GM18517 (cell line): ENCODE data around the gene DMKN.

Experiments used
- ATAC-seq: cut with Tn5 transposase; IDR thresholded peaks from one replicate; pipeline ENCODE4 v1.9.1; 2021; ENCODE audit warnings: mild to moderate bottlenecking, moderate library complexity; ENCODE audit not compliant: unreplicated experiment

DMKN gene

GRCh38 chr19:35549879-35550523 lies 36.6 kb upstream of the DMKN start:
- no peak for ATAC-seq

- ATAC-seq: no peak
These were observed 35.8 kb upstream of the DMKN start for GRCh38 chr19:35549174-35549788.

- no peak for ATAC-seq
These were observed 33.1 kb upstream of the DMKN start for GRCh38 chr19:35546532-35546931.

- ATAC-seq: peak; percentile 47
These were observed 32.5 kb upstream of the DMKN start for GRCh38 chr19:35545855-35546381.

- peak; percentile 71 for ATAC-seq
These were observed 31.8 kb upstream of the DMKN start, which contains the start of gene TMEM147 for GRCh38 chr19:35545001-35545854. TSS of gene TMEM147 (plus strand) at chr19:35545626. CDS start at chr19:35545740, 114 bp downstream.

GRCh38 chr19:35544110-35544802 lies 30.8 kb upstream of the DMKN start:
- no peak for ATAC-seq

GRCh38 chr19:35543280-35544109 lies 30.0 kb upstream of the DMKN start:
- no peak for ATAC-seq

GRCh38 chr19:35542209-35542608 lies 28.8 kb upstream of the DMKN start:
- ATAC-seq: no peak

GRCh38 chr19:35540356-35540927 lies 27.0 kb upstream of the DMKN start:
- no peak for ATAC-seq

- no peak for ATAC-seq
These were observed 26.4 kb upstream of the DMKN start for GRCh38 chr19:35539850-35540249.

- no peak for ATAC-seq
These were observed 25.9 kb upstream of the DMKN start for GRCh38 chr19:35539314-35539713.

GRCh38 chr19:35534803-35535480 lies 21.5 kb upstream of the DMKN start:
- no peak for ATAC-seq

GRCh38 chr19:35533822-35534392 lies 20.5 kb upstream of the DMKN start:
- ATAC-seq: no peak

GRCh38 chr19:35533201-35533821 lies 19.9 kb upstream of the DMKN start, which contains the start of gene GAPDHS:
TSS of gene GAPDHS (plus strand) at chr19:35533456. CDS start at chr19:35533528, 72 bp downstream.
- ATAC-seq: no peak

- no peak for ATAC-seq
These were observed 17.8 kb upstream of the DMKN start for GRCh38 chr19:35531291-35531690.

- ATAC-seq: no peak
These were observed 16.1 kb upstream of the DMKN start for GRCh38 chr19:35529241-35530218.
